HG03558 (cell line): ENCODE measurements around the gene WHRN.

Experiments
- ATAC-seq: cut with Tn5 transposase; IDR thresholded peaks from one replicate; pipeline ENCODE4 v1.9.1; 2021; ENCODE audit warnings: moderate number of reproducible peaks; ENCODE audit not compliant: unreplicated experiment; ENCODE audit errors: extremely low read depth

WHRN gene

DNA sequence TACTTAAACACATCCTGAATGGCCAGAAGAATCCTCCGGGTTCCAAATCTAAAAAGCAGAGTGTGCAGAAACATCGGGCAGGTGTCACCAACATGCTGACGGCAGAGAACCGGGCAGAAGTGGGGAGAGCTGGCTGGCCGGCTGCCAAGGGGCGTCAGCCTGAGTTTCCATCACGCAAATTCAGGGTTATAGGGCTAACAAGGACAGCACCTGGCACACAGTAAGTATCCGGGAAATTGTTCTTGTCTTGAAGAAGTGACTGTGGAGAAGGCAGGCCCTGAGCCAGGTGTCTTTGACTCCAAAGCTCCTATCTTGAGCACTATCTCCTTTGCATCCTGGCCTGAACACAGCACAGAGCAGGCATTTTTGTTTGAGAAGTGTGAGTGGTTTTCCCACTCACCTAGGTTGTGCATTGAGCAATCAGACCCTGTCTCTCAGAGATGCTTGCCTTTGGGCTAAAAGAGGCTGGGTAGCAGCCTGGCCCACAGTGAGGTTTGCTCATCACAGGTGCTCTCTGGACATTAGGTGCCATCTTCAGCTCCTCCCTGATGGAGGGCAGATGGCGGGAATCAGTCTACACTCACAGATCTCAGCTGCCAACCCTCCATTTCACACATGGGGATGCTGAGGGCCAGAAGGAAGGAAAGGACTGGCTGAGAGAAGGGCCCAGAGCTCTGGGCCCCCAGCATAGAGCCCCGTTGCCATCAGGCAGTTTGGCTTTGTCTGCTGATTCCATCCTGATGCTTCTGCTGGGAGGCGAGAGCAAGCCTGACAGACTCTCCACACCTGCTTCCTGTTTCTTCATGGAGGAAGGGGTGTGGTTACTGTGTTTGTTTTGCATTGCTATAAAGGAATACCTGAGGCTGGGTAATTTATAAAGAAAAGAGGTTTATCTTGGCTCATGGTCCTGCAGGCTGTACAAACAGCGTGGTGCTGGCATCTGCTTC is 52.8 kb downstream of the WHRN start:
- no peak for ATAC-seq

DNA sequence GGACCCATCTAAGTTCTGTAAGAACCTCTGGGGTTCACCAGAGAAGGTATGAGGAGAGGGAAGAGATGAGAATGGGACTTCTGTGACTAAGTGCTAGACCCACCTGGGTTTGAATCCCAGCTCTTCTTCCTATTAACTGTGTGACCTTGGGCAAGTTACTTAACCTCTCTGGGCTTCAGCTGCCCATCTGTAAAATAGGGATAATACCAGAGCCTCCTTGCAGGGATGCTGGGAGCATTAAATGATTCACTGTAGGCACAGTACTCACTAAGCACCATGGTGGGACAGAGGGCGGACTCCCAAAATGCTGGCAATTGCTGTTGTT is 53.6 kb downstream of the WHRN start:
- no peak for ATAC-seq

DNA sequence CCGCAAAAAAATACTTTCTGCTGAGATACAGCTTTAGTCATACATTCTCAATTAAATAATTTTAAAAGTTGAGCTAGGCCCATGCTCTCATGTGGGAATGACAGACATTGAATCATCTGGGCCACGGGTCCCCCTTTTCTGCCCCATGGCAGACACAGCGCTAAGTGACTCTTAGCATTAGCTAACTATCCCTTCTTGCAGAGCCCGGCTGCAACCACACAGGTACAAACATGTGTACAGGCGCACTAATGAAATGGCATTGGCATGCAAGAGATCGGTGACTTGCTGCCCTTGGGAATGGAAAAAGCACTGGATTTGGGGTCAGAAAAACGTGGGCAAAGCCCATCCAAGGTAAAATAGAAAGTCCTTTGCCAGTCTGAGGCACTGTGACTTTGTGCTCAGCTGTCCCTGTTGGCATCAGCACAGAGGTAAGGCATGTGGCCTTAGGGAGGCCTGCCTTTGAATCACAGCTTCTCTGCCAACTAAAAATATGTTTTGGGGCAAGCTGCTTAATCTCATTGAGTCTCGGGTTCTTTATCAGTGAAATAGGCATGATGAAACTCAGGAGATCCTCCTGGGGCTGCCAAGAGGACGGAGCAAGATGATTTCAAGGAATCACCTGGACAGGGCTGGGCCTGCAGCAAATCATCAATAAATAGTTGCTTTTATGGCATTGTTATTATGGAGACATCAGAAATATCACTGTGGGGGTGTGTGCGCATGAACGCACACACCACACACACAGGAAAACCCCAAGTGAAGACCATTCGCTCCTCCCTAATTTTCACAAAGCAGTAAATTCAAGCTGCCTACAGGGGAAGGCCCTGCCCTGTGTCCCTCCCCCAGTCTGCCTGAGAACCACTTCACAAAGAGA is 54.2 kb downstream of the WHRN start:
- ATAC-seq: no peak

DNA sequence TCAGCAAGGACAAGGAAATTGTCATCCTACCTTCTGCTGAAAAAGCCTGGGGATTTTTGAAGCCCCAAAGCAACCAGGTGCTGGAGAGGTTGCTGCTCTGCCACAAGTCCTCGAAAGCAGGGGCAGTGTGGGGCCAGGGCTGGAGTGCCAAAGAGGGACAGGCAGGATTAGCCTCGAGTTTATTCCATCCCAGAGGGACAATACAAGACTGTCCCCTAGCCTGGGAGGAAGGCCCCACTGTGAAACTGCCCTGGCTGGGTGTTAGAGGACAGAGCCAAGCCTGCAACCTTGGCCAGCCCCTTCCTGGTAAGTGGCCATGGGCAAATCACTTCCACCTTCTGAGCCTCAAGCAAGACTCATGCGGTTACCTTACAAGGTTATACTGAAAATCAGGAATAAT is 55.1 kb downstream of the WHRN start:
- ATAC-seq: no peak

- ATAC-seq: no peak
Measured at GRCh38 chr9:114449236-114449635, 56.0 kb downstream of the WHRN start.

DNA sequence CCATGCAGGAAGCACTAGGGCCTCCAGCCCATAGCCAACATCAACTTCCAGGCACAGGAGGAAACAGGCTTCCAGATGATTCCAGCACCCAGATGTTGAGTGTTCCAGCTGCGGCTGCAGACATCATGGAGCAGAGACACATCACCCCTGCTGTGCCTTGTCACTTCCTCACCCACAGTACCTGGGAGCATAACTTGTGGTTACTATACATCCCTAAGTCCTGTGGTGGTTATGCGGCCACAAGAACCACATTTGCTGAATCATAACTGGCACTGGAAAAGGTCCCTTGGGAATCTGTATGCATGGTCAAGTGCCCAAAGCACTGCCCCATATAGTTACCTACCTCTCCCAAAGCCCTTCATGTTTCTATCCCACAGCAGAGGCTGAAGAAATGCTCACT is 56.6 kb downstream of the WHRN start:
- no peak for ATAC-seq

- no peak for ATAC-seq
Measured at GRCh38 chr9:114446672-114447450, 58.4 kb downstream of the WHRN start.

DNA sequence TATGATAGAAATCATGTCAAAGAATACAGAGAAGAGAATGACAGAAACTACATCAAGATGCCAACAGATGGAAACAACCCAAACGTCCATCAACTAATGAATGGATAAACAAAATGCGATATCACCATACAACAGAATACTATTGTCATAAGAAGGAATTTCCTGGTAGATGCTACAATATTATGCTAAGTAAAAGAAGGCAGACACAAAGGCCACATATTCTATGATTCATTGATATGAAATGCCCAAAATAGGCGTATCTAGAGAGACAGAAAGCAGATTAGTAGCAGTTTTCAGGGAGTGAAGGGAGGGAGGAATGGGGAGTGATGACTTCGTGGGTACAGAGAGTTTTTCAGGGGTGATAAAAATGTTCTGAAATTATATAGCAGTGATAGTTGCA is 59.2 kb downstream of the WHRN start:
- no peak for ATAC-seq

GRCh38 chr9:114445616-114446015 is 59.7 kb downstream of the WHRN start:
- ATAC-seq: no peak

DNA sequence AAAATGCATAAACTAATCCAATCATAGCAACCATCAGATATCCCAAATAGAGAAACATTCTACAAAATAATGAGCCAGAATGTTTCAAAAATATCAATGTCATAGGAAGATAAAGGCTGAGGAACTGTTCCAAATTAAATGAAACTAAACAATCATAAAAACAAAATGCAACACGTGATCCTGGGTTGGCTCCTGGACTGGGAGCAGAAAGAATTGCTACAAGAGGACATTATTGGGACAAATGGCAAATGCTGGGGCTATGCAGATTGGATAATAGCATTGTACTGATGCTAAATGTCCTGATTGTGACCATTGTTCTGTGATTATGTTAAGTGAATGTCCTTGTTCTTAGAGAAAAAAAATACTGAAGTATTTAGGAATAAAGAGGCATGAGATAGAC is 63.3 kb downstream of the WHRN start:
- no peak for ATAC-seq

DNA sequence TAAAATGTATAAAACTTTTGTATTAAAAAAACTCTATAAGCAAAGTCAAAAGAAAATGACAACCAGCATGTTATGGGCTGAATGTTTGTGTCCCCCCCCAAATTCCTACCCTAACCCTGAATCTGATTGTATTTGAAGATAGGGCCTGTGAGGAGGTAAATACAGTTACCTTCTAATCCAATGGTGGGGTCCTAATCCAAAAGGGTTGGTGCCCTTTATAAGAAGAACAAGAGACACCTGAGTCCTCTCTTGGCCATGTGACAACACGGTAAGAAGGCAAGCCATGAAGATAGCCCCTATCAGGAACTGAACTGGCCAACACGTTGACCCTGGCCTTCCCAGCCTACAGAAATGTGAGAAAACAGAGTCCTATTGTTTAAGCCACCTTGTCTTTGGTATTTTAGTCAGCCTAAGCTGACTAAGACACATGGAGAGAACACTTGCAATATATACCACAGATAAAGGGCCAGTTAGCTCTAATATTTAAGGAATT is 67.8 kb downstream of the WHRN start:
- ATAC-seq: no peak

GRCh38 chr9:114434878-114435311 is 70.4 kb downstream of the WHRN start:
- ATAC-seq: no peak

DNA sequence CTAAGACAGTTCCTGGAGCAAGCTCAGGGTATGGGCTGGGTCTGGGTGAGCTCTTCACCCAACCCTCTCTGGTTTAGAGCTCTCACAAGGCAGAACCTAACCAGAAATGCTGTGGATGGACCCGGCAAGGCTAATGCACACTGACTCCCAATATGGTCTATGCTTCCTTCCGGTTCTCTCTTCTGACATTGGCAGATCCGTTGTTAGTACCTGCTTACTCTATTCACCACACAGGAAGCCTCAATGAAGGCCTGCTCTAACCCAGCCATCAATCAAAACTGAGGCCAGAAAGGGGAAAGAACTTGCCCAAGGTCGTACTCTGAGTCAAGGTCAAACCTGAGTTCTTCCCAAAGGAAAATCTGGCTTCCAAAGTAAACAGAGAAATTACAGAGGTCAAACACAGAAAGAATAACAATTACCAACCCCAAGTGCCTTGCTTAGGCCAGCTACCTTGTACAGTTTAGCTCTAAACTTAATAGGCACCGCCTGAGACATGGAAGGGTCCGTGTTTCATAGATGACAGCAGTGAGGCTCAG is 71.5 kb downstream of the WHRN start:
- ATAC-seq: no peak

DNA sequence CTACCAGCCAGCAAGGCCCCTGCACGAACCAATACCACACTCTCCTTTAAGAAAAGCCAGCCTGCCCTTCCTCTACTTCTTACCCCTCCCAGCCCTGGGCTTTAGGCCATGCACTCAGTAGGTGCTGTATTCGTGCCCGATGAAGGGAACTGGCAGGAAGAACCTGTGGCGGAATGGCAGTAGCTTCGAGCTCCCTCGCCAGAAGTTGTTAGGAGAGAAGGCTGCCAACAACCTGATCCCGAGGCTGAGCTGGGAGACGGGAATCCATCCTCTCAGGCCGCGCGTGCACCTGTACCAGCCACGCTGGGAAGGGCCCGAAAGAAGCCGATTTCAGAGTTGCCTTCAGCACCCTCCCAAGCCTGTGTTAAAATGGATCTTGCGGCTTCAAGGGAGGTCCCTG is 72.2 kb downstream of the WHRN start:
- no peak for ATAC-seq

DNA sequence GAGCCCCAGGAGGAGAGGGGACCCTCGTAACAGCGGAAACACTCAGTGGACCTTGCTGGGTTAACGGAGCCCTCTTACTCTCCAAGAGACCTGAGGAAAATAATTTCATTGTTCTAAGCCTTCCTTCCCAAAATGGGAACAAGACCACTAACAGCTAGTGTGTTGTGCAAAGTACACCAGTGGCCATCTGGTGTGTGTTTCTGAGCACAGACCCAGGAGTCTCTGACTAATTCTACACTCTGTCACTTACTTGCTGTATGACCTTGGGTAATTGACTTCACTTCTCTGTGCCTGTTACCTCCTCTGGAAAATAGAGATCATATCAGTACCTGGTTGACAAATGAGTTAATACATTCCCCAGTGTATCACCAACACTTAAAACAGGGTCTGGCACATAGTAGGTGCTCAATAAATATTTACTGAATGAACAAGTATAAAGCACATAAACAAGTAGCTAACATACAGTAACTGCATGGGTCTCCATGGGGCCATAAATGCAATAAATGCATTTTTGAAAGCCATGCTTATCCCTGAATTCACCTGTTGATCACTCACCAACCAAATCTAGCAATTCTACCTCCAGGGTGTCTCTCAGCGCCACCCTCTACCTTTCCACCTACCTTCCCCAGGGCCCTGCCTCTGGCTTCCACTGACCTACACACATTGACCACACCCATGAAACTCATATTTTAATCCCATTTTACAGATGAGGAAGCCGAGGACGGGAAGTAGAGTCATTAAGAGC is 72.8 kb downstream of the WHRN start:
- no peak for ATAC-seq

DNA sequence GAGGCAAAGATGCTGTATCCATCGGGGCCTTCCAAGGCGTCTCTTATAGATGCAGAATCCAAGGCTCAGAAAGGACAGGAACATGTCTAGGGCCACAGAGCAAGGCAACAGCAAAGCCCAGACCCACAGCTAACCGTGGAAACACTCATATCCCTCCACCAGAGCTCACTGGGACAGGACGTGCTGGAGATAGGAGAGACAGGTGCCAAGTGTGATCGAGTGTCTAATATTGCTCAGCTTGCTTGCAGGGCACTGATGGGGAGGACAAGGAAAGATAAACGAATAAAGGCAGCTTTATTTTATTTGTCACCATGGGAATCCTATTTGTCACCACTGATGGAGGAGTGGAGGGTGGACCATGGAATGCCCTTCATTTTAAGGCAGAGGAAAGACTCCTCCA is 73.5 kb downstream of the WHRN start:
- no peak for ATAC-seq

- no peak for ATAC-seq
Measured at GRCh38 chr9:114431003-114431402, 74.3 kb downstream of the WHRN start.

- no peak for ATAC-seq
Measured at GRCh38 chr9:114430457-114430856, 74.8 kb downstream of the WHRN start.

DNA sequence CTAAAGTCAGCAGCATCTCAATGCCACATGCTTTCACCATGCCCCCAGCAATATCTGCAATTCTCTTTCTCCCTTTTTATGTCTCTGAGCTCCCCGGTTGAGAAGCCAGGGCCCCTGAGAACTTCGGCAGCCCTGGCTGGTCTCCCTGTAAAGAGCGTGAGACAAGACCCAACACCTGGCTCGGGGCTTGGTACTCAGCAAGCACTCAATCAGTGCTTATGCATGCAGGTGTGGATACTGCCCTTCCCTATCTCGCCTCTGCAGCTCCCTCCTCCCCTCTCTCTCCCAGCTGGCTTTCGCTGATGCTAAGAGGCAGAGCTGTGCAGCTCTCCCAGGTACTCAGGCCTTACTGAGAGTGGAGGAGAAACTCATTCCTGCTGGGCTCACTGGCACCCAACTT is 75.8 kb downstream of the WHRN start:
- ATAC-seq: no peak

DNA sequence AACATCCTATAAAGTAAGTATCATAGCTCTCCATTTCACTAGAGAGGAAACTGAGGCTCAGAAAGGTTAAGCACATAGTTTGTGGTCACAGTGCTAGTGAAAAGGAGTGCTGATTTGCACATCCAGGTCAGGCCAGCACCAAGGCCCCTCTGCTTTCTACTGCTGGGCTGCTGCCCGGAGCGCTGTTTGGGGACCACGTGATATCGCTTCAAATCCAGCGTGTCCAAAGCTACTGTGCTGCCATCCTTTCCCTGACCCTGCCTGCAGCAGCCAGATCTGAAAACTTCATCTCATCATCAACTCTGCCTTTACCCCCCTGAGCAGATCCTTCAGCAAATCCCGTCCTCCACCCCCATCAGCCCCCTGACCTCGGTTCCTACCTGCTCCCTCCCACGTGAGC is 76.8 kb downstream of the WHRN start:
- ATAC-seq: no peak
